GM10248 (cell line): ENCODE data around the gene SPIN4.
A peak's percentile ranks its signal among the peaks of the same experiment; 100 is the strongest.
"Not testable (repeated sequence)": the region's sequence is repeated elsewhere in the genome, so short reads cannot be mapped to it uniquely, and the experiment has no call there.

Experiments
- CTCF ChIA-PET: fragments of 300-600 bp; sonication (Branson Sonifier 250); formaldehyde crosslinking; extraction: SDS; loops from one replicate; lab custom pipeline; 2021; ENCODE audit warnings: antibody characterized with exemption; lab: Yijun Ruan, JAX
- POLR2A ChIA-PET: fragments of 350-650 bp; sonication (Branson Sonifier 250); formaldehyde crosslinking; extraction: SDS; loops from one replicate; lab custom pipeline; 2020; ENCODE audit warnings: antibody characterized with exemption; lab: Yijun Ruan, JAX
- DNase-seq: peaks from one replicate; pipeline ENCODE4 v3.0.0; 2012; ENCODE audit errors: extremely low spot score
- CTCF ChIP-seq: IDR thresholded peaks from 2 replicates; pipeline ENCODE4 v1.5.1; 2012; ENCODE audit warnings: mild to moderate bottlenecking, low read depth; ENCODE audit errors: extremely low read depth, missing control alignments, control extremely low read depth

SPIN4 gene

DNA sequence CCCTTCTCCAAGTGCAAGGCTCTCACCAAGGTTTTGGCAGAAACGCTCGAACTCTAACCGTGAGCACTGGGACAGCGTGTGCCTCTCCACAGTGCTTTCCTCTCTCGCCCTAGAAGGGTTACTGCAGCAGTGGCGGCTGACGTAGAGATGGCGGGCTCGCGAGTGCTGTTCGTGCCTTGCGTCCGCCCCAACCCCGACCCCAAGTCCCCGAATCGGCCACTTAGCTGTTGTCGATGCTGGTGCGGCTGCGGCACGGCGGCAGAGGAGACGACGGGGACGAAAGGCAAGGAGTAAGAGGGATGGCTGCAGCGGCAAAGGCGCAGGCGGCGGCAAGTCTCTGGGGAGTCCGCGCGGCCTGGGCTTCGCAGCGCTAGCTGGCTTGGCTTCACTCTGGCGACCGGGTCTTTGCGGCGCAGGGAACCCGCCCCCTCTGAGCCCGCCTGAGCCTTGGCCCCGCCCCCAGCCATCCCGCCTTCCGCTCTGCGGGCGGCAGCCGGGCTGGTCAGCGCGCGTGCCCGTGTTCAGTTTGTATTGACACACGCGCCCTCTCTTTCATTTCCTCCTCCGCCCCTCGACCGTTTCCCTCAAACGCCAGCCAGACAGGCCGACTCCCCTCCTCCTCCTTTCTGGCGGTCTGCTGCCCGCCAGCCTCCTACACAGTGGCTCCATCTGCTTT is at the start of gene SPIN4:
TSS of gene SPIN4 (minus strand) at position 392 of the 676 bp plus-strand sequence. CDS start 513 bp downstream, outside the sequence.
- peak; percentile 83 for DNase-seq
- TF ChIP-seq CTCF, result no peak
- CTCF ChIA-PET, result no interaction called here
- POLR2A ChIA-PET, result no interaction called here

GRCh38 chrX:63400340-63400739 is 49.2 kb upstream of the SPIN4 start:
- ChIA-PET CTCF (no interaction called here), POLR2A (no interaction called here)
- no peak for DNase-seq
- TF ChIP-seq CTCF, result no peak

- POLR2A ChIA-PET, result no interaction called here
- CTCF ChIA-PET, result no interaction called here
- no peak for DNase-seq
- no peak for TF ChIP-seq CTCF
Observed at GRCh38 chrX:63394872-63395271, 43.7 kb upstream of the SPIN4 start.

GRCh38 chrX:63393094-63393493 is 42.0 kb upstream of the SPIN4 start:
- POLR2A ChIA-PET, DNase-seq, CTCF ChIA-PET: not testable (repeated sequence)

- TF ChIP-seq CTCF, result no peak
- DNase-seq, result no peak
- ChIA-PET POLR2A (no interaction called here), CTCF (no interaction called here)
Observed at GRCh38 chrX:63387411-63387810, 36.3 kb upstream of the SPIN4 start.

DNA sequence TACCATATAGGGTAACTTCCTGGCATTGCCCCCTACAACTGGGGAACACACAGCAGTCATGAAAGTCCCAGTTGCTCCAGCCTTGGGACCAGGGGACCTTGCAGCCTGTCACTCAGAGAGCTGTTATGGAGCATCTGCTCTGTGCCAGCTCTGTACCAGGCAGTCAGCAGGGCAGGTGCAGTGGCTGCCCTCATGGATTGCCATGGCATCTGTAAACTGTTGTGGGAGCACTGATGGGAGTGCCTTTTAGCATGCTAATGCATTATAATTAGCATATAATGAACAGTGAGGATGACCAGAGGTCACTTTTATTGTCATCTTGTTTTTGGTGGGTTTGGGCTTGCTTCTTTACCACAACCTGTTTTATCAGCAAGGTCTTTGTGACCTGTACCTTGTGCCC is 33.1 kb upstream of the SPIN4 start:
- DNase-seq, POLR2A ChIA-PET, CTCF ChIA-PET: not testable (repeated sequence)

DNA sequence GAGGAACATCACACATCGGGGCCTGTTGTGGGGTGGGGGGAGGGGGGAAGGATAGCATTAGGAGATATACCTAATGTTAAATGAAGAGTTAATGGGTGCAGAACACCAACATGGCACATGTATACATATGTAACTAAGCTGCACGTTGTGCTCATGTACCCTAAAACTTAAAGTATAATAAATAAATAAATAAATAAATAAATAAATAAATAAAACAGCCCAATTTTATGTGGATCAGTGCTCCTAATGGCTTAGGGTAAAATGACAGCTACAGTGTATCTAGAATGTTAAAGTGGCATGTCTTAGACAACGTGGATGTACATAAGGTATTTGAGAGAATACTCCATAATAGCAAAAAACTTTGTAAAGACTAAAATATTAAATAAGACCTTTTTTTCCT is 21.9 kb upstream of the SPIN4 start:
- POLR2A ChIA-PET, CTCF ChIA-PET, DNase-seq: not testable (repeated sequence)

GRCh38 chrX:63367699-63368098 is 16.6 kb upstream of the SPIN4 start:
- DNase-seq, POLR2A ChIA-PET: not testable (repeated sequence)
- CTCF ChIA-PET, result interaction anchor here (1.3 kb wide), 1 partner anchor 13 kb away, joined by 3 read pairs; no protein-coding TSS in a partner anchor

DNA sequence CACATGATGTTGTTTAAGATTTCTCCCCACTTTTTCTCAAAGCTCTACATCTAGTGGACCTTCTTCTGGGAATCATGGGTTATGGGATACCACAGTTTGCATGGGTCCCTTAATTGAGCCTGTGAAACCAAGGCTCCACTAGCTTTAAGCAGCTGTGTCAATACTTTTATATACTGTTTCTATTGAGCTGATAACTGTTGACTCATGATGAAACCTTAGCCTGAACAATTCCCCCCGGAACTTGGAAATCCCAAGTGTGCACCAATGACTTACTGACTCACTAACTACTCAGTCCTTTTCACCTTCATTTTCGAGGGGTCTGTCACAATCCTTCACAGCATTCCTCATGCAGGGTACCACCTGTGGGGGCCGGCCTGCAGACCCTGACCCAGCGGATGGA is 12.7 kb upstream of the SPIN4 start:
- ChIA-PET CTCF (no interaction called here), POLR2A (no interaction called here)
- no peak for DNase-seq
- TF ChIP-seq CTCF, result no peak
